Glutamatergic neuron (in vitro differentiated cells): Measurements from ENCODE around the gene PTPRM. TPM values are rescaled to one million over a fixed set of nuclear protein-coding genes. Genes with fewer than 3 reads are reported as not detected.
A peak's percentile ranks its signal among the peaks of the same experiment; 100 is the strongest.

Experiments
- DNase-seq: peaks from one replicate; pipeline ENCODE4 v3.0.0; 2022
- H3K27ac Mint-ChIP-seq: one replicate; pipeline ENCODE4 v1.8.0; 2020; ENCODE audit warnings: mild to moderate bottlenecking, mixed read lengths, inconsistent platforms; ENCODE audit not compliant: unreplicated experiment
- H3K27me3 Mint-ChIP-seq: one replicate; pipeline ENCODE4 v1.8.0; 2020; ENCODE audit warnings: mild to moderate bottlenecking, moderate library complexity, mixed read lengths, inconsistent platforms; ENCODE audit not compliant: unreplicated experiment
- H3K36me3 Mint-ChIP-seq: one replicate; pipeline ENCODE4 v1.8.0; 2020; ENCODE audit warnings: mild to moderate bottlenecking, mixed read lengths, inconsistent platforms; ENCODE audit not compliant: unreplicated experiment
- H3K4me1 Mint-ChIP-seq: one replicate; pipeline ENCODE4 v1.8.0; 2020; ENCODE audit warnings: mild to moderate bottlenecking, low read depth, mixed read lengths, inconsistent platforms; ENCODE audit not compliant: unreplicated experiment
- H3K4me3 Mint-ChIP-seq: one replicate; pipeline ENCODE4 v1.8.0; 2020; ENCODE audit warnings: mild to moderate bottlenecking, mixed read lengths, inconsistent platforms; ENCODE audit not compliant: unreplicated experiment
- H3K9me3 Mint-ChIP-seq: one replicate; pipeline ENCODE4 v1.8.0; 2020; ENCODE audit warnings: mild to moderate bottlenecking, moderate library complexity, mixed read lengths, inconsistent platforms; ENCODE audit not compliant: unreplicated experiment
- CTCF ChIP-seq: fragments of 200-600 bp; sonication (generic); IDR thresholded peaks from one replicate; pipeline ENCODE4 v1.5.0; 2021; ENCODE audit not compliant: partially characterized antibody, unreplicated experiment
- total RNA-seq: library from RNA; stranded (reverse); fragmentation: NEBNext Ultra II Directional; extraction: Animal tissue kit (Norgen Biotek cat#: 25700); gene quantifications from one replicate; pipeline ENCODE4 v1.2.1, GENCODE V29; 2021; ENCODE audit not compliant: unreplicated experiment

PTPRM gene
- total RNA-seq, 1 donor from 2014 or later, result 23.9 TPM

GRCh38 chr18:8389391-8390340, 822.5 kb downstream of the PTPRM start:
- DNase-seq, result peak; percentile 89
- Mint-ChIP-seq H3K27me3 (peaks cover 1% of the 10 kb centered on the region), H3K36me3 (no peaks in the 10 kb centered on the region), H3K9me3 (no peaks in the 10 kb centered on the region), H3K4me1 (peaks cover 4% of the 10 kb centered on the region), H3K27ac (no peak overlapping the region), H3K4me3 (no peak overlapping the region)
- peak; percentile 87 for TF ChIP-seq CTCF

- no peak overlapping the region for H3K4me3 Mint-ChIP-seq
- H3K27ac Mint-ChIP-seq, result no peak overlapping the region
- no peak for DNase-seq
- H3K4me1 Mint-ChIP-seq, result peaks cover 4% of the 10 kb centered on the region
- H3K9me3 Mint-ChIP-seq, result no peaks in the 10 kb centered on the region
- peaks cover 1% of the 10 kb centered on the region for H3K27me3 Mint-ChIP-seq
- no peak for TF ChIP-seq CTCF
- H3K36me3 Mint-ChIP-seq, result no peaks in the 10 kb centered on the region
Observed at GRCh38 chr18:8391068-8391467, 824.0 kb downstream of the PTPRM start.

- Mint-ChIP-seq H3K9me3 (peaks cover 2% of the 10 kb centered on the region), H3K36me3 (no peaks in the 10 kb centered on the region), H3K4me3 (no peak overlapping the region), H3K27ac (no peak overlapping the region), H3K27me3 (peaks cover 3% of the 10 kb centered on the region), H3K4me1 (peaks cover 12% of the 10 kb centered on the region)
- TF ChIP-seq CTCF, result no peak
- DNase-seq, result no peak
Observed at GRCh38 chr18:8396254-8396653, 829.1 kb downstream of the PTPRM start.

- Mint-ChIP-seq H3K9me3 (peaks cover 2% of the 10 kb centered on the region), H3K4me3 (no peak overlapping the region), H3K27me3 (peaks cover 3% of the 10 kb centered on the region), H3K4me1 (peaks cover 12% of the 10 kb centered on the region), H3K27ac (no peak overlapping the region), H3K36me3 (no peaks in the 10 kb centered on the region)
- TF ChIP-seq CTCF, result no peak
- no peak for DNase-seq
Observed at GRCh38 chr18:8397034-8397433, 829.9 kb downstream of the PTPRM start.

- no peak for DNase-seq
- no peak overlapping the region for H3K27ac Mint-ChIP-seq
- peaks cover 2% of the 10 kb centered on the region for H3K36me3 Mint-ChIP-seq
Observed at GRCh38 chr18:8399138-8399537, 832.0 kb downstream of the PTPRM start.

More at GRCh38 chr18:8399138-8399537, 832.0 kb downstream of the PTPRM start:
- TF ChIP-seq CTCF, result no peak
- Mint-ChIP-seq H3K4me1 (peaks cover 8% of the 10 kb centered on the region), H3K27me3 (peaks cover 3% of the 10 kb centered on the region), H3K4me3 (no peak overlapping the region), H3K9me3 (peaks cover 2% of the 10 kb centered on the region)
